GM23338 (cell line): ENCODE measurements around the gene ERO1B.

Experiments
- CREB1 ChIP-seq: fragments of 250-450 bp; sonication (Bioruptor Pico); IDR thresholded peaks from 2 replicates; pipeline ENCODE4 v1.5.0; 2020; ENCODE audit warnings: low read depth, mild to moderate bottlenecking, moderate library complexity
- CTCF ChIP-seq, 2 experiments: fragments of 200-600 bp in 1 of 2; sonication (generic) in 1 of 2; conservative IDR thresholded peaks; 2 replicates each; pipeline versions ENCODE4 v1.5.1 to v1.6.1; 2016 to 2017; ENCODE audit warnings: antibody characterized with exemption in 2 of 2, low read depth in 2 of 2, mild to moderate bottlenecking in 2 of 2, moderate library complexity in 1 of 2
- EZH2 ChIP-seq: fragments of 200-600 bp; sonication (generic); IDR thresholded peaks from one replicate; pipeline ENCODE4 v1.8.0; 2017; ENCODE audit warnings: antibody characterized with exemption, mild to moderate bottlenecking, low read depth; ENCODE audit not compliant: unreplicated experiment
- EZH2phosphoT487 ChIP-seq: fragments of 200-600 bp; sonication (generic); IDR thresholded peaks from one replicate; pipeline ENCODE4 v1.8.1; 2018; ENCODE audit warnings: antibody characterized with exemption; ENCODE audit not compliant: unreplicated experiment
- JUNB ChIP-seq: IDR thresholded peaks from one replicate; pipeline ENCODE4 v1.6.1; 2016; ENCODE audit warnings: antibody characterized with exemption; ENCODE audit not compliant: unreplicated experiment
- NANOG ChIP-seq: IDR thresholded peaks from 2 replicates; pipeline ENCODE4 v1.6.1; 2016; ENCODE audit warnings: antibody characterized with exemption, borderline replicate concordance
- POLR2AphosphoS5 ChIP-seq: IDR thresholded peaks from 2 replicates; pipeline ENCODE4 v1.6.1; 2016; ENCODE audit warnings: antibody characterized with exemption, low read depth
- STAT1 ChIP-seq: IDR thresholded peaks from one replicate; pipeline ENCODE4 v1.6.1; 2016; ENCODE audit warnings: antibody characterized with exemption; ENCODE audit not compliant: unreplicated experiment
- TF ChIP-seq, protein P1 (sequence below): IDR thresholded peaks from one replicate; pipeline ENCODE4 v1.6.1; 2018; ENCODE audit warnings: antibody characterized with exemption; ENCODE audit not compliant: unreplicated experiment

GRCh38 chr1:236289492-236290131, 7.9 kb upstream of the ERO1B start:
- no peak for TF ChIP-seq CTCF (conservative IDR thresholded peaks at IDR 0.05; ENCODE audit: low read depth in 2 of 2)
- no peak for TF ChIP-seq EZH2
- TF ChIP-seq POLR2AphosphoS5, result no peak
- TF ChIP-seq, protein P1, sequence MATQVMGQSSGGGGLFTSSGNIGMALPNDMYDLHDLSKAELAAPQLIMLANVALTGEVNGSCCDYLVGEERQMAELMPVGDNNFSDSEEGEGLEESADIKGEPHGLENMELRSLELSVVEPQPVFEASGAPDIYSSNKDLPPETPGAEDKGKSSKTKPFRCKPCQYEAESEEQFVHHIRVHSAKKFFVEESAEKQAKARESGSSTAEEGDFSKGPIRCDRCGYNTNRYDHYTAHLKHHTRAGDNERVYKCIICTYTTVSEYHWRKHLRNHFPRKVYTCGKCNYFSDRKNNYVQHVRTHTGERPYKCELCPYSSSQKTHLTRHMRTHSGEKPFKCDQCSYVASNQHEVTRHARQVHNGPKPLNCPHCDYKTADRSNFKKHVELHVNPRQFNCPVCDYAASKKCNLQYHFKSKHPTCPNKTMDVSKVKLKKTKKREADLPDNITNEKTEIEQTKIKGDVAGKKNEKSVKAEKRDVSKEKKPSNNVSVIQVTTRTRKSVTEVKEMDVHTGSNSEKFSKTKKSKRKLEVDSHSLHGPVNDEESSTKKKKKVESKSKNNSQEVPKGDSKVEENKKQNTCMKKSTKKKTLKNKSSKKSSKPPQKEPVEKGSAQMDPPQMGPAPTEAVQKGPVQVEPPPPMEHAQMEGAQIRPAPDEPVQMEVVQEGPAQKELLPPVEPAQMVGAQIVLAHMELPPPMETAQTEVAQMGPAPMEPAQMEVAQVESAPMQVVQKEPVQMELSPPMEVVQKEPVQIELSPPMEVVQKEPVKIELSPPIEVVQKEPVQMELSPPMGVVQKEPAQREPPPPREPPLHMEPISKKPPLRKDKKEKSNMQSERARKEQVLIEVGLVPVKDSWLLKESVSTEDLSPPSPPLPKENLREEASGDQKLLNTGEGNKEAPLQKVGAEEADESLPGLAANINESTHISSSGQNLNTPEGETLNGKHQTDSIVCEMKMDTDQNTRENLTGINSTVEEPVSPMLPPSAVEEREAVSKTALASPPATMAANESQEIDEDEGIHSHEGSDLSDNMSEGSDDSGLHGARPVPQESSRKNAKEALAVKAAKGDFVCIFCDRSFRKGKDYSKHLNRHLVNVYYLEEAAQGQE, result no peak
- no peak for TF ChIP-seq NANOG
- TF ChIP-seq CREB1 (CRISPR knock-in tag), result no peak
- TF ChIP-seq EZH2phosphoT487, result no peak
- no peak for TF ChIP-seq JUNB
- TF ChIP-seq STAT1, result no peak
